Mammary epithelial cell (primary cell): ENCODE measurements around the gene KCNB1.

Experiments used
- CTCF ChIP-seq, 2 donors: IDR thresholded peaks in 1 of 2; conservative IDR thresholded peaks in 1 of 2; 2 replicates each; pipeline ENCODE4 v1.5.1; 2011 to 2012; ENCODE audit warnings: inconsistent platforms in 2 of 2, low read length in 2 of 2, mild to moderate bottlenecking in 2 of 2, control low read depth in 1 of 2, low read depth in 1 of 2; ENCODE audit not compliant: insufficient read depth in 1 of 2; ENCODE audit errors: extremely low read depth in 1 of 2
- EZH2 ChIP-seq: IDR thresholded peaks from 2 replicates; pipeline ENCODE4 v1.6.1; 2012; ENCODE audit warnings: low read length, inconsistent platforms, borderline replicate concordance

GRCh38 chr20:49387581-49387939 lies 94.9 kb downstream of the KCNB1 start:
- TF ChIP-seq CTCF (conservative IDR thresholded peaks at IDR 0.05 in 1 of 2, IDR thresholded peaks at IDR 0.05 in 1 of 2; ENCODE audit: extremely low read depth in 1 of 2, insufficient read depth in 1 of 2, low read depth in 1 of 2, low read length in 2 of 2) (no peak), EZH2 (no peak)
